Measurements from ENCODE around the gene SFI1.

Gene SFI1

DNA sequence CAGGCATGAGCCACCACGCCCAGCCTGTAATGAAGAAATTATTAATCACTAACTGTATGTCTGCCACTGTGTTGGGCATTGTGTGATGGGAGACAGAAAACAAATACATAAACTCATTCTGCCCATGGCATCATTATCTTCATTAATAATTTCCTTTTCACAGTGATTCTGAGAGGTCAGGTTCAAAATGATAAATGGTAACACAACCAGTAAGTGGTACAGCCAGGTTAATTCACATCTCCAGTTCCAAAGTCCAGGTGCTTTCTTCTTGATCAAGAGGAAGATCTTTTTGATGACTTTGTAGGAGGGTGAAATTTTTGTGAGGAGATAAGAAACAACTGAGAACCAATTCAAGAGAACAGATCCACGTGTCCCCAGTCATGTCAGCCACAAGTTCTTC lies 98.9 kb downstream of the SFI1 start:
- no peak overlapping the region for H3K4me3 ChIP-seq (ENCODE audit: low read depth, low read length)
- TF ChIP-seq, protein P1, sequence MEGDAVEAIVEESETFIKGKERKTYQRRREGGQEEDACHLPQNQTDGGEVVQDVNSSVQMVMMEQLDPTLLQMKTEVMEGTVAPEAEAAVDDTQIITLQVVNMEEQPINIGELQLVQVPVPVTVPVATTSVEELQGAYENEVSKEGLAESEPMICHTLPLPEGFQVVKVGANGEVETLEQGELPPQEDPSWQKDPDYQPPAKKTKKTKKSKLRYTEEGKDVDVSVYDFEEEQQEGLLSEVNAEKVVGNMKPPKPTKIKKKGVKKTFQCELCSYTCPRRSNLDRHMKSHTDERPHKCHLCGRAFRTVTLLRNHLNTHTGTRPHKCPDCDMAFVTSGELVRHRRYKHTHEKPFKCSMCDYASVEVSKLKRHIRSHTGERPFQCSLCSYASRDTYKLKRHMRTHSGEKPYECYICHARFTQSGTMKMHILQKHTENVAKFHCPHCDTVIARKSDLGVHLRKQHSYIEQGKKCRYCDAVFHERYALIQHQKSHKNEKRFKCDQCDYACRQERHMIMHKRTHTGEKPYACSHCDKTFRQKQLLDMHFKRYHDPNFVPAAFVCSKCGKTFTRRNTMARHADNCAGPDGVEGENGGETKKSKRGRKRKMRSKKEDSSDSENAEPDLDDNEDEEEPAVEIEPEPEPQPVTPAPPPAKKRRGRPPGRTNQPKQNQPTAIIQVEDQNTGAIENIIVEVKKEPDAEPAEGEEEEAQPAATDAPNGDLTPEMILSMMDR (conservative IDR thresholded peaks at IDR 0.05; ENCODE audit: low read depth, low read length): no peak
- no peak for DNase-seq (ENCODE audit: low read depth)

DNA sequence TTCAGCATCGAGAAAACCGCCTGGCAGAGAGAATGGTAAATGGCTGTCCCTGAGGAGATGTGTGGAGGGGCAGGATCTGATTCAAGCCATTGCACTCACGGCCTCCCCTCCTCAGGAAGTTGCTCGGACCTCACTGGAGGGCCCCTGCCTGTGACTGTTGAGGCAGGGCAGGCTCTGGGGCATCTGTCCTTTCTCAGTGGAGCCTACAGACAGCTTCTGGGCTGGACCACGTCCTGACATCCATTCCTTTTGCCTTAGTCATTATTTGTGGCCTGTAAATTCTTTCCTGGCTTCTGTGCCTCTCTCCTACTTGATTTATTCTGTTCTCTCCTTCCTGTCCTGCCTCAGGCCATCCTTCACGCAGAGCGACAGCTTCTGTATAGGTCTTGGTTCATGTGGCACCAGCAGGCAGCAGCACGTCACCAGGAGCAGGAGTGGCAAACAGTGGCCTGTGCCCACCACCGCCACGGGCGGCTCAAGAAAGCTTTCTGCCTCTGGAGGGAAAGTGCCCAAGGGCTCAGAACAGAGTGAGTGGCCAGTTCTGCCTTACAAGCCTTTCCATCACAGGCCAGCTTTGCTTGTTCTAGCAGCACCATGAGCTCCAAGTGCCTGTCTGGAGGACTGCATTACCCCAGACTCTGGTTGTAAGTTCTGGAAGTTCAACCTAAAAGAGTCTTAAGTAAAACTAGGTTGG lies 106.1 kb downstream of the SFI1 start:
- no peak overlapping the region for H3K4me3 ChIP-seq (ENCODE audit: low read depth, low read length)
- DNase-seq (ENCODE audit: low read depth): peak; percentile 91
- TF ChIP-seq, protein P1 (conservative IDR thresholded peaks at IDR 0.05; ENCODE audit: low read depth, low read length): no peak

DNA sequence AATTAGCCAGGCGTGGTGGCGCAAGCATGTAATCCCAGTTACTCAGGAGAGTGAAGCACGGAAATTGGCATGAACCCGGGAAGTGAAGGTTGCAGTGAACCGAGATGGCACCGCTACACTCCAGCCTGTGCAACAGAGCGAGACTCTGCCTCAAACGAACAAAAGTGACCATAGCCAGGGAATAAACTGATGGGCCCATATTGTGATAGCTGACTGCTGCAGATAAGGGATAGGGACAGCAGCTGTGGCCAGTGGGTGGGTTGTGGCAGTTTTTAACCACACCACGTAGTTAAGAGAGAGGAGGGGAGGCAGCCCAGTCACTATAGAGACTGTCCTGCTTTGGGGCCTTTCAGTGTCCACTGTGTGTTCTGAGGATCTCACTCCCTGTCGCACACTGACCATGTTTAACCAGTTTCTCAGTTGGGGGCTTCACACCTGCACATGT lies 106.8 kb downstream of the SFI1 start:
- TF ChIP-seq, protein P1 (conservative IDR thresholded peaks at IDR 0.05; ENCODE audit: low read depth, low read length): no peak
- H3K4me3 ChIP-seq (ENCODE audit: low read depth, low read length): no peak overlapping the region
- no peak for DNase-seq (ENCODE audit: low read depth)

DNA sequence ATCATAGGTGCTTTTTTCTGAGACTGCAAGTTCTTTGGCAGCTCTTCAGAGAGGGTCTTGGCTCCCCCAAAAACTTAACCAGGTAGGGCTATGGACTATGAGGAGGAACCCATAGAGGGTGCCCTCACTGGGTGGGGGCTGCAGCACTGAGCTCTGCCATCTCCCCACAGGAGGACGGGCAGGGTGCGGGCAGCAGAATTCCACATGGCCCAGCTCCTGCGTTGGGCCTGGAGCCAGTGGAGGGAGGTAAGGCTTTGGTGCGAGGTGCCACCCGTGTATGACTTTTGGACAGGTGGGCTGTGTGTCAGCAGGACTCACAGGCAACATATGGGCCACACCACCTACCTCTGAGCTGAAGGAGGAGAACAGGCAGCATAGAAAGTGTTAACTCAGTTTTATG lies 107.2 kb downstream of the SFI1 start:
- no peak overlapping the region for H3K4me3 ChIP-seq (ENCODE audit: low read depth, low read length)
- DNase-seq (ENCODE audit: low read depth): no peak
- TF ChIP-seq, protein P1 (conservative IDR thresholded peaks at IDR 0.05; ENCODE audit: low read depth, low read length): no peak

DNA sequence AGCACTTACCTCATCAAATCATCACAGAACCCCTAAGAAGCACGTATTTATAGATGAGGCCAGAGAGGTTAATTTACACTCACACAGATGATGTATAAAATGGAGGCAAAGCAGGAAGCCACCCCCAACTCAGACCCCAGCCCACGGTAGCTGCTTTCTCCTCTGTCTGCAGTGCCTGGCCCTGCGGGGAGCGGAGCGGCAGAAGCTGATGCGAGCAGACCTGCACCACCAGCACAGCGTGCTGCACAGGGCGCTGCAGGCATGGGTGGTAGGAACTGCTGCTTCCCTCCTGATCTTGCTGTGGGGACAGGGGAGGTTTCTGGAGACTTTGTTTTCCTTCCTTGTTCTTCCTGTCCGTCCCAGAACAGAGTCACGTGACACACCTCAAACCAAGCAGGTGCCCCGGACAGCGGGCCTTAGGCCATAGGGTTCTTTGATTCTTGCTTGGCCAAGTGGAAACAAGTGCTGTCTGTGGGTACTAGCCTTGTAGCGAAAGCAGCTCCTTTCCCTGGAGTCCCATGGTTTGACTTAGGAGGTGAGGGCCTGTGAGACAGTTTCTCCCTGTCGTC lies 107.9 kb downstream of the SFI1 start:
- TF ChIP-seq, protein P1 (conservative IDR thresholded peaks at IDR 0.05; ENCODE audit: low read depth, low read length): no peak
- no peak for DNase-seq (ENCODE audit: low read depth)
- no peak overlapping the region for H3K4me3 ChIP-seq (ENCODE audit: low read depth, low read length)

DNA sequence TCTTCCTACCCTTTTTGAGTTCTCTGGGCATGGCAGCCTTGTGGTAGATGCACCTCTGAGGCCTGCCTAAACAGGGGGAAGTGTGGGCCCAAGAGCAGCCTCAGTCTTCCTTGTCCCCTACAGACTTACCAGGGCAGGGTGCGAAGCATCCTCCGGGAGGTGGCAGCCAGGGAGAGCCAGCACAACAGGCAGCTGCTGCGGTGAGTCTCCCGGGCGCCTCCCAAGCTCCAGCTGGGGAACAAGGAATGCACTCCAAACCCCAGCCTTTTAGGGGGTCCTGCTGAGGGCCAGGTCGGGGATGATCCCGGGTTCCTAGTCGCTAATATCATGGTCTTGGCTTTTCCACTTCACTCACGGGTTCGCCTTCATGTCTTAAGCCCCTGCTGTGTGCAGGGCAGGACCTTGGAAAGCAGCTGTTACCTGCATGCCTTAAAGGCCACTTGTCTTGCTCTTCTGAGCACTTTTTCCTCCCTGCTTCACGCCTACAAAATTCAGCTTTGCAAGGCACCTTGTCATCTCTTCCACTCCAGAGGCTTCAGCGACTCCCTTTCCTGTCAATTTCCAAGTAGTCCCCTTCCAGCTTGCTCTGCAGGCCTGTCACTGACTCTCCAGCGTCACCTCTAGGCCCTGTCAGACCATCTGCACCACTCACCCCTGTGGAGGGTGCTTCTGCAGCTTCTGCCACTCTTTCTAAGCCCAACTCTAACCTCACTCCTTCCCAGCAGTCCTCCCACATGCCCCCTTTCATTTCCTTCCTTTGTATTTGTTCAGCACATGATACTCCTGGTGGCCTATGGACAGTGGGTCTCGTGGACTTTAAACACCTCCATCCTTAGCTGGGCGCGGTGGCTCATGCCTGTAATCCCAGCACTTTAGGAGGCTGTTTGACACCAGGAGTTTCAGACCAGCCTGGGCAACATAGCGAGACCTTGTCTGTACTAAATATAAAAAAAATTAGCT lies 108.7 kb downstream of the SFI1 start:
- DNase-seq (ENCODE audit: low read depth): no peak

More for the DNA sequence above, 108.7 kb downstream of the SFI1 start:
- TF ChIP-seq, protein P1 (conservative IDR thresholded peaks at IDR 0.05; ENCODE audit: low read depth, low read length): no peak
- no peak overlapping the region for H3K4me3 ChIP-seq (ENCODE audit: low read depth, low read length)

Measured in choroid plexus epithelial cell (primary cell).